Neural cell (in vitro differentiated cells): ENCODE data around the gene SPAG6.

Experiments used
- EP300 ChIP-seq: fragments of 450-650 bp; conservative IDR thresholded peaks from 2 replicates; pipeline ENCODE4 v1.6.1; 2014; ENCODE audit warnings: antibody characterized with exemption, mild to moderate bottlenecking, moderate library complexity; ENCODE audit not compliant: poor library complexity, severe bottlenecking
- EZH2 ChIP-seq: fragments of 200-600, 300-800 bp; shearing (Covaris generic), sonication (generic); IDR thresholded peaks from 2 replicates; pipeline ENCODE4 v1.6.1; 2014; ENCODE audit warnings: antibody characterized with exemption, low read length, borderline replicate concordance, mild to moderate bottlenecking; ENCODE audit not compliant: insufficient read depth, poor library complexity, severe bottlenecking
- POLR2AphosphoS5 ChIP-seq: IDR thresholded peaks from 2 replicates; pipeline ENCODE4 v1.6.1; 2012
- RAD21 ChIP-seq: fragments of 450-650 bp; conservative IDR thresholded peaks from 2 replicates; pipeline ENCODE4 v1.6.1; 2014; ENCODE audit warnings: antibody characterized with exemption, mild to moderate bottlenecking, moderate library complexity
- SMC3 ChIP-seq: fragments of 450-650 bp; conservative IDR thresholded peaks from 2 replicates; pipeline ENCODE4 v1.6.1; 2014; ENCODE audit warnings: antibody characterized with exemption, mild to moderate bottlenecking, moderate library complexity; ENCODE audit not compliant: poor library complexity
- TAF1 ChIP-seq: IDR thresholded peaks from 2 replicates; pipeline ENCODE4 v1.6.1; 2012; ENCODE audit warnings: low read depth
- TF ChIP-seq, protein P1 (sequence below): fragments of 450-650 bp; IDR thresholded peaks from 2 replicates; pipeline ENCODE4 v1.5.1; 2014; ENCODE audit warnings: antibody characterized with exemption, mild to moderate bottlenecking, moderate library complexity; ENCODE audit not compliant: poor library complexity, severe bottlenecking
- TF ChIP-seq, protein P2 (sequence below): IDR thresholded peaks from 2 replicates; pipeline ENCODE4 v1.6.1; 2012; ENCODE audit warnings: borderline replicate concordance

DNA sequence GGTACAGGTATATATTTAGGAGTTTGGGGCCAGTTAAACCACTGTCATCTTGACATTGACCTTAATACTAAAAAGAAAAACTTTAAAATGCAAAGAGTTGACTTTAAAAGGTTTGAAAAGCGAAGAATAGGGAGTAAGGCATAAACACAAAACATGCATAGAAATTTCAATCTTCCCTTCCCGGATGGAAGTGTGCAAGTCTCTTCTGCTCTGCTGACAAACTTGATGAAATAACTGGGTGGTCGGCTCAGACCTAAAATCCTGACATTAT is 3.4 kb upstream of the SPAG6 start:
- TF ChIP-seq, protein P1, sequence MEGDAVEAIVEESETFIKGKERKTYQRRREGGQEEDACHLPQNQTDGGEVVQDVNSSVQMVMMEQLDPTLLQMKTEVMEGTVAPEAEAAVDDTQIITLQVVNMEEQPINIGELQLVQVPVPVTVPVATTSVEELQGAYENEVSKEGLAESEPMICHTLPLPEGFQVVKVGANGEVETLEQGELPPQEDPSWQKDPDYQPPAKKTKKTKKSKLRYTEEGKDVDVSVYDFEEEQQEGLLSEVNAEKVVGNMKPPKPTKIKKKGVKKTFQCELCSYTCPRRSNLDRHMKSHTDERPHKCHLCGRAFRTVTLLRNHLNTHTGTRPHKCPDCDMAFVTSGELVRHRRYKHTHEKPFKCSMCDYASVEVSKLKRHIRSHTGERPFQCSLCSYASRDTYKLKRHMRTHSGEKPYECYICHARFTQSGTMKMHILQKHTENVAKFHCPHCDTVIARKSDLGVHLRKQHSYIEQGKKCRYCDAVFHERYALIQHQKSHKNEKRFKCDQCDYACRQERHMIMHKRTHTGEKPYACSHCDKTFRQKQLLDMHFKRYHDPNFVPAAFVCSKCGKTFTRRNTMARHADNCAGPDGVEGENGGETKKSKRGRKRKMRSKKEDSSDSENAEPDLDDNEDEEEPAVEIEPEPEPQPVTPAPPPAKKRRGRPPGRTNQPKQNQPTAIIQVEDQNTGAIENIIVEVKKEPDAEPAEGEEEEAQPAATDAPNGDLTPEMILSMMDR = no peak
- TF ChIP-seq EZH2 (no peak), TAF1 (no peak), POLR2AphosphoS5 (no peak), SMC3 (no peak), EP300 (no peak), RAD21 (no peak)
- TF ChIP-seq, protein P2, sequence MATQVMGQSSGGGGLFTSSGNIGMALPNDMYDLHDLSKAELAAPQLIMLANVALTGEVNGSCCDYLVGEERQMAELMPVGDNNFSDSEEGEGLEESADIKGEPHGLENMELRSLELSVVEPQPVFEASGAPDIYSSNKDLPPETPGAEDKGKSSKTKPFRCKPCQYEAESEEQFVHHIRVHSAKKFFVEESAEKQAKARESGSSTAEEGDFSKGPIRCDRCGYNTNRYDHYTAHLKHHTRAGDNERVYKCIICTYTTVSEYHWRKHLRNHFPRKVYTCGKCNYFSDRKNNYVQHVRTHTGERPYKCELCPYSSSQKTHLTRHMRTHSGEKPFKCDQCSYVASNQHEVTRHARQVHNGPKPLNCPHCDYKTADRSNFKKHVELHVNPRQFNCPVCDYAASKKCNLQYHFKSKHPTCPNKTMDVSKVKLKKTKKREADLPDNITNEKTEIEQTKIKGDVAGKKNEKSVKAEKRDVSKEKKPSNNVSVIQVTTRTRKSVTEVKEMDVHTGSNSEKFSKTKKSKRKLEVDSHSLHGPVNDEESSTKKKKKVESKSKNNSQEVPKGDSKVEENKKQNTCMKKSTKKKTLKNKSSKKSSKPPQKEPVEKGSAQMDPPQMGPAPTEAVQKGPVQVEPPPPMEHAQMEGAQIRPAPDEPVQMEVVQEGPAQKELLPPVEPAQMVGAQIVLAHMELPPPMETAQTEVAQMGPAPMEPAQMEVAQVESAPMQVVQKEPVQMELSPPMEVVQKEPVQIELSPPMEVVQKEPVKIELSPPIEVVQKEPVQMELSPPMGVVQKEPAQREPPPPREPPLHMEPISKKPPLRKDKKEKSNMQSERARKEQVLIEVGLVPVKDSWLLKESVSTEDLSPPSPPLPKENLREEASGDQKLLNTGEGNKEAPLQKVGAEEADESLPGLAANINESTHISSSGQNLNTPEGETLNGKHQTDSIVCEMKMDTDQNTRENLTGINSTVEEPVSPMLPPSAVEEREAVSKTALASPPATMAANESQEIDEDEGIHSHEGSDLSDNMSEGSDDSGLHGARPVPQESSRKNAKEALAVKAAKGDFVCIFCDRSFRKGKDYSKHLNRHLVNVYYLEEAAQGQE = no peak
